DMS153 (cell line): Measurements from ENCODE around the gene DNAJB1.
A peak's percentile ranks its signal among the peaks of the same experiment; 100 is the strongest.

ENCODE experiments used
- DNase-seq: peaks from one replicate; lab custom pipeline; 2025; lab: John Stamatoyannopoulos, UW

DNAJB1 gene

GRCh38 chr19:14473073-14473977, 44.9 kb downstream of the DNAJB1 start:
- no peak for DNase-seq

GRCh38 chr19:14472202-14472938, 45.8 kb downstream of the DNAJB1 start:
- peak; percentile 41 for DNase-seq

DNA sequence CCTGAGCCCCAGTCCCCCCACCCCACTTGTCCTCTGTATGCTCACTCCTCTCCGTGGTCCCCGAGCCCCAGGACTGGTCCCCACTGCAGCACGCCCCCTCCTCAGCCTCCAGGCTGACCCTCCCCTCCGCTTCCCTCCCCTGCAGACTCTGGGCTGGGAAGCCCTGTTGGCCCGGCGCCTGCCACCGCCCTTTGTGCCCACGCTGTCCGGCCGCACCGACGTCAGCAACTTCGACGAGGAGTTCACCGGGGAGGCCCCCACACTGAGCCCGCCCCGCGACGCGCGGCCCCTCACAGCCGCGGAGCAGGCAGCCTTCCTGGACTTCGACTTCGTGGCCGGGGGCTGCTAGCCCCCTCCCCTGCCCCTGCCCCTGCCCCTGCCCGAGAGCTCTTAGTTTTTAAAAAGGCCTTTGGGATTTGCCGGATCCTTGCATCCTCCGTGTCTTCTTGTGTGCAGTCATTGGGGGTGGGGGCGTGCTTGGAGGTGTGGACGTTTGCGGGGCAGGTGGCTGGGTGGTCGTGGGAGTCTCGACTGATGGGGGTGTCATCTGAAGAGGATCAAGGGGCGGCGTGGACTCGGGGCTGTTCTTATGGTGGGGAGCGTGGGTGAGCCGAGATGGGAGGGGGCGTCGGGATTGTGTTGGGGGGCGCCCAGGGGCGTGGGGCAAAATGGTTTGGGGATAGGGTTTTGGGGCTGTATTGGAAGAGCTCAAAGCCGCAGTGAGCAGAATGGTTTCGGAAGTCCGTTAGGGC, 46.6 kb downstream of the DNAJB1 start:
- DNase-seq, result no peak

- no peak for DNase-seq
Observed at GRCh38 chr19:14470031-14470876, 47.9 kb downstream of the DNAJB1 start.

DNA sequence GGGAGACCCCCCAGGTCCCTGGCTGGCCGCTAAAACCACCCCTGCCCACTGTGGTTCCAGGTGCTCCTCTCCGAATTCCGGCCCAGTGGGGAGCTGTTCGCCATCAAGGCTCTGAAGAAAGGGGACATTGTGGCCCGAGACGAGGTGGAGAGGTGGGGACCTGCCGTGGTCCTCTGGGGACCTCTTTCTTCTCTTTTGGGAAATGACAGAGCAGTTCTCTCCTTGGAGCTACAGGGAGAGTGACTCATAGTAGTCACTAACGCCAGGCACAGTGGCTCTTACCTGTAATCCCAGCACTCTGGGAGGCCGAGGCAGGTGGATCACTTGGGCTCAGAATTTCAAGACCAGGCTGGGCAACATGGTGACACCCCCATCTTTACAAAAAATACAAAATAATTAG, 50.4 kb downstream of the DNAJB1 start:
- no peak for DNase-seq

- no peak for DNase-seq
Observed at GRCh38 chr19:14467391-14467790, 50.8 kb downstream of the DNAJB1 start.
